Activated CD8-positive, alpha-beta memory T cell treated with anti-CD3 and anti-CD28 coated beads, Interleukin-2, amount 10 ng/mL, durations not matched to agents 7 days and 5 days (primary cell): ENCODE data around the gene CNGB1. TPM values are rescaled to one million over a fixed set of nuclear protein-coding genes. Genes with fewer than 3 reads are reported as not detected.
A peak's percentile ranks its signal among the peaks of the same experiment; 100 is the strongest.

Experiments used
- ATAC-seq: fragments of 150-1000 bp; cut with Tn5 transposase; one replicate; pipeline ENCODE4 v1.10.0; 2021; ENCODE audit warnings: moderate library complexity
- CTCF ChIA-PET: fragments of 350-600 bp; sonication (Branson Sonifier 250); formaldehyde crosslinking; loops from one replicate; lab custom pipeline; 2021; ENCODE audit warnings: antibody characterized with exemption; lab: Charles Lee
- DNase-seq: peaks from one replicate; pipeline ENCODE4 v3.0.0-alpha.2; 2020
- H3K27ac Mint-ChIP-seq: one replicate; pipeline ENCODE4 v1.8.0; 2021; ENCODE audit warnings: mild to moderate bottlenecking, mixed read lengths
- H3K27me3 Mint-ChIP-seq: one replicate; pipeline ENCODE4 v1.8.0; 2021; ENCODE audit warnings: mixed read lengths
- H3K36me3 Mint-ChIP-seq: one replicate; pipeline ENCODE4 v1.8.0; 2021; ENCODE audit warnings: mild to moderate bottlenecking, mixed read lengths
- H3K4me1 Mint-ChIP-seq: one replicate; pipeline ENCODE4 v1.8.0; 2021; ENCODE audit warnings: mixed read lengths
- H3K4me3 Mint-ChIP-seq: one replicate; pipeline ENCODE4 v1.8.0; 2021; ENCODE audit warnings: mild to moderate bottlenecking, moderate library complexity, mixed read lengths
- H3K9me3 Mint-ChIP-seq: one replicate; pipeline ENCODE4 v1.8.0; 2022; ENCODE audit warnings: low read depth, mixed read lengths
- total RNA-seq, 2 experiments: library from RNA; stranded (reverse); gene quantifications; one replicate each; pipeline ENCODE4 v1.2.3, GENCODE V29; 2021

Gene CNGB1
- total RNA-seq, 2 experiments from 2014 or later, result not detected

DNA sequence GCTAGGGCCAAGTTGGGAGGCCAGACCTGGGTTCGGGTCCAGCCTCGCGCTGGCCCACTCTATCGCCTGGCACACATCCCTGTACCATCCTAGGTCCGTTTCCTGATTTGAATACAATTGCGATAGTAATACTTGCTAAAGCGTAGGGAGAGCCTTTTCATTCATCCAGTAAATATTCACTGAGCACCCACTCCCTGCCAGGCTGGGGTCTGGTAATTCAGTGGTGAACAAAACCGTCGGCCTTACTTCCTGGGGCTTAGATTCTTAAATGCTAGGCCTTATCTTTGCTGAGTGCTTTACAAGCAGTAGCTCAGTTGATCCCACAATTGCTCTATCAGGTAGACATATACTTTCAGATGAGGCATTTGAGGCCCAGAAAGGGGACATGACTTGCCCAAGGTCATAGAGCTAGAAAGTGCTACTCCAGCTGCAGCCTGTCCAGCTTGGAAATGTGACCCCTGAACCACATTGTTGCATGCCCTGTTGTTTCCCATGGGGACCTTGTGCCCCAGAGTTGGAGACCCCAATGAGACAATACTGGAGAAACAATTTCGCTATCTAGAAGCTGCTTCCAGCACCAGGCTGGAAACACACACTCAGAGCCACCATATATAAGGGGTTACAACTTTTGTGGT lies 31.0 kb upstream of the CNGB1 start:
- Mint-ChIP-seq H3K27ac (peak overlapping the region; percentile 93), H3K36me3 (peaks cover 33% of the 10 kb centered on the region), H3K27me3 (no peaks in the 10 kb centered on the region), H3K4me3 (peak overlapping the region; percentile 92), H3K9me3 (no peaks in the 10 kb centered on the region), H3K4me1 (peaks cover 53% of the 10 kb centered on the region)
- DNase-seq (no peak), ATAC-seq (no peak)
- CTCF ChIA-PET, result interaction anchor here (0.9 to 5.7 kb wide), 7 partner anchors 12 to 425 kb away, joined by 3 to 64 read pairs (median 5); no protein-coding TSS in a partner anchor

DNA sequence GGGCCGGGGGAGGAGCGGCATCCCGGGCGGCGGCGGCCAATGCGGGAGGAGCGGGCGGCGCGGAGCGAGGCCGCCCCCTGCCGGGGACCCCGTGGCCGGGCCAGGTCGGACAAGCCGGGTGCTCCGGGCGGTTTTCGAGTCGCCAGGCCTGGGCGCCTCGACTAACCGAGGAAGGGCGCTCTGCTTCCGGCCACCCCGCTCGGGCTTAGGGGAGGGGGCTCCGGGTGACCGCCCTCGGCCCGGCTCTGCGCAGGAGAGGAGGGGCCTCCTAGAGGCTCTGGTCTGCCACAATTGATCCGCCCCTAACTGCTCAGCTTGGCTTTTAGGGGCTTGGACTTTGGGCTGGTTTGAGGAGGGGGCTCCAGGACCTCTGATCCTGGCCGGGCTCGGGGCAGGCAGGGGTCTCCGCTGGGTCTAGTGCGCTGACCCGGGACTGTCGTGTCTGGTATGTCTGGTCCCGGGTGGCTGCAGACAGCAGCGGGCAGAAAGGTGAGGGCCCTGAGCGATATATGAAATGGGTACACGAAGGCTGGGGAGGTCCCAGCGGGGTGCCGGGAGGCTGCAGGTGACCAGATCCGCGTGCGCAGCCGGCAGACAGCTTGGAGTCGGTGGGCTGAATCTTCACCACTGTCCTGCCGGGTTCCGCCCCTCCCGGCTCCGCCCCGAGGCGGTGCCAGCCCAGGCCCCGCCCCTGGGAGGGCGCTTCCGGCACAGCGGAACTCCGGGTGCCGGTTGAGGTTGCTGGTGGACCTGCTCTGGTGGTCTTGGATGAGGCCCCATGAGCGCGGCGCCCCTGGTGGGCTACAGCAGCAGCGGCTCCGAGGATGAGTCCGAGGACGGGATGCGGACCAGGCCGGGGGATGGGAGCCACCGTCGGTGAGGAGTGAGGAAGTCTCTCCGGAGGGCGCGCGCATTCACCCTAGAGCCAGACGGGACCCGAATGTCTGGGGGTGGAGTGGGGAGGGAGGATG lies 30.1 kb upstream of the CNGB1 start, which contains the start of gene USB1:
Gene USB1, plus strand, starts transcription at position 702 of the 971 bp plus-strand sequence. Its CDS starts 77 bp downstream, at position 779.
- ATAC-seq, result peak; percentile 77

DNA sequence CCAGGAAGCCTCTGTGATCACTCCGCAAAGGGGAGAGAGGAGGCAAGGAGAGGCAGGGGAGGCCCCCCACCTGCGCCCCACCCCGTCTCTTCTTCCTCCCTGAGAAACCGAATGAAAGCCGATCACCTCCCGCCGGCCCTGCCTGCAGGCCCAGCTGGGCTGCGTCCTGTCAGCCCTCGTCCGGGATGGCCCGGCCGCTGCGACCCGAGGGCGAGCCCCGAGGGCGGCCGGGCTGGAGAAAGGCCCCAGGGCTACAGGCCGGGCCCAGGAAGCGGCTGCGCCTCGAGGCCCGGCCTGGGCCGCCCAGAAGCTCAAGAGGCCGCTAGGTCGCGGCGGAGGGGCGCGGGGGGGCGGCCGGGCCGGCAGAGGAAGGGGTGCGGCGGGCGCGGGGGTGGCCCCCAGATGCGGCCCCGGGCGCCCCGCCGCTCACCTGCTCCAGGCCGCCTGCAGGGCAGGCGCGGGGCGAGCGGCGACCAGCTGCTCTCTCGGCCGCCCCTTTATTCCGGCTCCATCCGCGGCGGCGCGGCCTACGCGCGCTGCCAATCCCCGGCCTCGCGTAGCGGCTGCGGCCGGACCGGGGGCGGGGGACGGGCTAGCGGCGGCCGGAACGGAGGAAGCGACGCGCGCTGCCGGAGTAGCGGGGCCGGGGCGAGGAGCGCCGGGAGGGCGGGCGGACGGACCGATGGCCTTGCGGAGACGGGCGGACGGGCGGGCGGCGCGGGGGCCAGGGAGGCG lies 29.2 kb upstream of the CNGB1 start, which contains the start of gene ZNF319:
Gene ZNF319, minus strand, starts transcription at position 702 of the 735 bp plus-strand sequence. CDS start 2,407 bp downstream, outside the sequence.
- CTCF ChIA-PET, result interaction anchor here (0.8 to 5.7 kb wide), 14 partner anchors 9 to 462 kb away, joined by 3 to 64 read pairs (median 4); partner anchors contain the start of gene CFAP20
- ATAC-seq, result peak; percentile 20
- H3K4me1 Mint-ChIP-seq, result peaks cover 64% of the 10 kb centered on the region
- H3K27me3 Mint-ChIP-seq, result no peaks in the 10 kb centered on the region
- H3K36me3 Mint-ChIP-seq, result peaks cover 30% of the 10 kb centered on the region
- no peaks in the 10 kb centered on the region for H3K9me3 Mint-ChIP-seq
- peak within 1 kb of the TSS; percentile 92 for H3K4me3 Mint-ChIP-seq
- peak; percentile 55 for DNase-seq
- peak within 1 kb of the TSS; percentile 95 for H3K27ac Mint-ChIP-seq

More for the DNA sequence above, 30.1 kb upstream of the CNGB1 start, which contains the start of gene USB1:
- peaks cover 32% of the 10 kb centered on the region for H3K36me3 Mint-ChIP-seq
- H3K9me3 Mint-ChIP-seq, result no peaks in the 10 kb centered on the region
- peak within 1 kb of the TSS; percentile 92 for H3K4me3 Mint-ChIP-seq
- no peaks in the 10 kb centered on the region for H3K27me3 Mint-ChIP-seq
- peak within 1 kb of the TSS; percentile 93 for H3K27ac Mint-ChIP-seq
- CTCF ChIA-PET, result interaction anchor here (0.7 to 5.7 kb wide), 13 partner anchors 12 to 424 kb away, joined by 3 to 64 read pairs (median 4); no protein-coding TSS in a partner anchor
- peaks cover 56% of the 10 kb centered on the region for H3K4me1 Mint-ChIP-seq
- DNase-seq, result peak; percentile 89

DNA sequence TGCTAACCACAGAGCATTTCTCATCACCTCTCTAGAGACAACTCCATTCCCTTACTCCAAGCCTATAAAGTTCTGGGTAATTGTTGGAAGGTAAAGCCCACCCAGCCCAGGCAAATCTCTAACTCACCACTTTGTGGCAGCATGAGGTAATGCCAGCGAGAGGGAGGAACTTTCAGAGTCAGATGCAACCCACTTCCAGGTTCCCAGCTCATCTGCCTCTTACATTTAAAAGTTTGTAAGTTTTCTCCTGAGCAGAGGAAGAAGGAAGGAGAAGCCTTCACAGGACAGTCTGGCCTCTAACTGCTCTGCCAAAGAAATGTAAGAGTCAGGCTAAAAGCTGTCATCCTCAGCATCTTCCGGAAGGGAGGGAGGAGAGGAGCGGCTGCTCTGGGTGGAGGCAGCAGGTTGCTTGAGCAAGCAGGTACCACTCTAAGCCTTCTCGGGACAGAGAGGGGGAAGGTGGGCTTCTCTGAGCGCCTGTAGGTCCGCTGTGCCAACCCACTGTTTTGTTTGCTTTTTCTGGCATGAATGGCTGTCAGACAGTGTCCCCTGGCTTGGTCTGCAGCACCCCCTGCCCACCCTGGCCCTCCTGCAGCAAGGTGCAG lies 28.5 kb upstream of the CNGB1 start:
- H3K36me3 Mint-ChIP-seq, result peaks cover 26% of the 10 kb centered on the region
- H3K27ac Mint-ChIP-seq, result peak overlapping the region; percentile 95
- DNase-seq, result peak; percentile 67
- CTCF ChIA-PET, result interaction anchor here (0.8 to 5.7 kb wide), 13 partner anchors 10 to 462 kb away, joined by 3 to 64 read pairs (median 4); partner anchors contain the start of genes CFAP20, GINS3 and MMP15
- peaks cover 66% of the 10 kb centered on the region for H3K4me1 Mint-ChIP-seq
- no peak for ATAC-seq
- no peaks in the 10 kb centered on the region for H3K27me3 Mint-ChIP-seq
- H3K4me3 Mint-ChIP-seq, result peak overlapping the region; percentile 83
- no peaks in the 10 kb centered on the region for H3K9me3 Mint-ChIP-seq

DNA sequence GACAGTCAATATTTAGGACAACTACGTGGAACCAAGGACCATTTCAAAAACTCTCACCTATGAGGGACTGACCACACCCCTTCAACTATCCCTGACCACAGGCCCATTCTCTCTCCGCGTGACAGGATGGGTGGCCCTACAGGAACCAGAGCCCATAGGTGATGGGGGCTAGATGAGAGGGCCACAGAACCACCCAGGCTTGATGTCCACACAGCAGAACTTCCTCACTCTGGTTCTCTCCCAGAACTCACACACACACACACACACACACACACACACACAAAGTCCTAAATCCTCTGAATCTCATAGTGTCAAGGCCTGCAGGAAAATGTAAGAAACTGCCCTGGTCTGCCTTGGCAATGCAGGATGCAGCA lies 28.1 kb upstream of the CNGB1 start:
- CTCF ChIA-PET, result interaction anchor here (0.9 to 5.7 kb wide), 8 partner anchors 12 to 408 kb away, joined by 3 to 64 read pairs (median 6); partner anchors contain the start of genes CFAP20, GINS3 and MMP15
- peak overlapping the region; percentile 95 for H3K27ac Mint-ChIP-seq
- peaks cover 24% of the 10 kb centered on the region for H3K36me3 Mint-ChIP-seq
- peaks cover 68% of the 10 kb centered on the region for H3K4me1 Mint-ChIP-seq
- DNase-seq (peak; percentile 55), ATAC-seq (no peak)
- no peaks in the 10 kb centered on the region for H3K9me3 Mint-ChIP-seq
- no peaks in the 10 kb centered on the region for H3K27me3 Mint-ChIP-seq
- peak overlapping the region; percentile 83 for H3K4me3 Mint-ChIP-seq

DNA sequence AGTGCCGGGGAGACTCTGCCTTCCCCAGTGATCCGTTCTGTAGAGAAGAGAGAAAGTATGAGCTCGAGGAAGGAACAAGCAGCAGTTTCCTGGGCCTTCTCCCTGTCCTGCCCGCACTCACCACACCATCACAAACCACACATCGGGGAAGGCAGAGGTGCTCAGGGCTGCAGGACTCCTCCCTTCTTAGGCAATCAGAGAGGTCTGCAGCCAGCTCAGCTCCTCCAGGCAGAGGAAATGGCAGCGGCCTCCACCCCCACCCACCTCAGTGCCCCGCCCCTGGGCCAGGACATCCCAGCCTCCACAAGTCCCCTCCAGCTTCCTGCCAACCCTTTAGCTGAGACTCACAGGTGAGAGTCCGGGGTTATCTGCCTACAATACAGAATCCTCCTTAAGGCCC lies 27.6 kb upstream of the CNGB1 start:
- DNase-seq (peak; percentile 93), ATAC-seq (peak; percentile 43)
- CTCF ChIA-PET, result interaction anchor here (0.9 to 5.7 kb wide), 5 partner anchors 11 to 394 kb away, joined by 3 to 64 read pairs (median 15); partner anchors contain the start of genes GINS3 and MMP15
- Mint-ChIP-seq H3K36me3 (peaks cover 21% of the 10 kb centered on the region), H3K4me3 (peak overlapping the region; percentile 83), H3K4me1 (peaks cover 64% of the 10 kb centered on the region), H3K27ac (peak overlapping the region; percentile 95), H3K27me3 (no peaks in the 10 kb centered on the region), H3K9me3 (no peaks in the 10 kb centered on the region)

DNA sequence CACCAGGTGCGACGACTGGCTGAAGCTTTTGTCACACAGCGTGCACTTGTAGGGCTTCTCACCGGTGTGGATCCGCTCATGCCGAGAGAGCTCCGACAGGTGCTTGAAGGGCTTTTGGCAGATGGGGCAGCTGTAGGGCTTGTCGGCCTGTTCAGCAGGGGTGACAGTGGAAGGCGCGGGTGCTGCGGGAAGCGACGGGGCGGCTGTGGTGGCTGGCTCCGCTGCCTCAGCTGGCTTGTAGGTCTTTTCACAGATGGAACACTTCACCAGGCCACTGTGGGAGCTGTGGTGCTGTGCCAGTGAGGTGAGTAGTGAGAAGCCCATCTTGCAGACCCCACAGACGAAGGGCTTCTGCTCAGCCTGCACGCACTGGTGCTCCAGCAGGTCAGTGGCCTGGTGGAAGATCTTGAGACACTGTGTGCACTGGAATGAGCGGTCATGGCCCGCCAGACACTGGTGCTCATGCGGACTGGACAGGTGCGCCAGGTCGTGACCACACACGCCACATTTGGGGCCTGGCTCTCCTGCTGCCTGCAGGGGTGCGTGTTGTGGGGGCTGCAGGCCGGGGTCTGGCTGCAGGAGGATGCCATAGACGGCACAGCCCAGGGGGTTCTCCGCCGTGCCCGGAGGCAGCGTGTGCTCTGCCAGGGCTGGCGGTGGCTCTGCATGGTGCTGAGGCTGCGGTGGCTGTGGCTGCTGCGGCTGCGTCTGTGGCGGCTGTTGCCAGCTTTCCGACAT lies 26.8 kb upstream of the CNGB1 start:
- peaks cover 58% of the 10 kb centered on the region for H3K4me1 Mint-ChIP-seq
- H3K36me3 Mint-ChIP-seq, result peaks cover 19% of the 10 kb centered on the region
- H3K27me3 Mint-ChIP-seq, result no peaks in the 10 kb centered on the region
- H3K27ac Mint-ChIP-seq, result peak overlapping the region; percentile 95
- DNase-seq, result no peak
- peak overlapping the region; percentile 83 for H3K4me3 Mint-ChIP-seq
- ATAC-seq, result no peak
- CTCF ChIA-PET, result interaction anchor here (5.0 to 5.7 kb wide), 2 partner anchors 10 to 97 kb away, joined by 34 to 64 read pairs; no protein-coding TSS in a partner anchor
- no peaks in the 10 kb centered on the region for H3K9me3 Mint-ChIP-seq

DNA sequence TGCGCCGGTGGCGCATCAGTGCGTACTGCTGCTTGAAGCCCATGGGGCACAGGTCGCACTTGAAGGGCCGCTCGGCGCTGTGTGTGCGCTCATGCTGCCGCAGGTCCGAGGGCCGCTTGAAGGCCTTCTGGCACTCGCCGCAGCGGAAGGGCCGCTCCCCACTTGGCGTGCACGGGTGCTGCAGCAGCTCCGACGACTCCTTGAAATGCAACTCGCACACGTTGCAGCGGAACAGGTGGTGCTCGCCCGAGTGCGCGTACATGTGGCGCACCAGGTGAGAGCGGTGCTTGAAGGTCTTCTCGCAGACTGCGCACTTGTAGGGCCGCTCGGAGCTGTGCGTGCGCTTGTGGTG lies 26.2 kb upstream of the CNGB1 start:
- ATAC-seq (no peak), DNase-seq (no peak)
- no peaks in the 10 kb centered on the region for H3K9me3 Mint-ChIP-seq
- H3K27me3 Mint-ChIP-seq, result no peaks in the 10 kb centered on the region
- CTCF ChIA-PET, result interaction anchor here (5.7 kb wide), 1 partner anchor 97 kb away, joined by 64 read pairs; no protein-coding TSS in a partner anchor
- no peak overlapping the region for H3K4me3 Mint-ChIP-seq
- peaks cover 19% of the 10 kb centered on the region for H3K36me3 Mint-ChIP-seq
- H3K27ac Mint-ChIP-seq, result no peak overlapping the region
- H3K4me1 Mint-ChIP-seq, result peaks cover 53% of the 10 kb centered on the region

DNA sequence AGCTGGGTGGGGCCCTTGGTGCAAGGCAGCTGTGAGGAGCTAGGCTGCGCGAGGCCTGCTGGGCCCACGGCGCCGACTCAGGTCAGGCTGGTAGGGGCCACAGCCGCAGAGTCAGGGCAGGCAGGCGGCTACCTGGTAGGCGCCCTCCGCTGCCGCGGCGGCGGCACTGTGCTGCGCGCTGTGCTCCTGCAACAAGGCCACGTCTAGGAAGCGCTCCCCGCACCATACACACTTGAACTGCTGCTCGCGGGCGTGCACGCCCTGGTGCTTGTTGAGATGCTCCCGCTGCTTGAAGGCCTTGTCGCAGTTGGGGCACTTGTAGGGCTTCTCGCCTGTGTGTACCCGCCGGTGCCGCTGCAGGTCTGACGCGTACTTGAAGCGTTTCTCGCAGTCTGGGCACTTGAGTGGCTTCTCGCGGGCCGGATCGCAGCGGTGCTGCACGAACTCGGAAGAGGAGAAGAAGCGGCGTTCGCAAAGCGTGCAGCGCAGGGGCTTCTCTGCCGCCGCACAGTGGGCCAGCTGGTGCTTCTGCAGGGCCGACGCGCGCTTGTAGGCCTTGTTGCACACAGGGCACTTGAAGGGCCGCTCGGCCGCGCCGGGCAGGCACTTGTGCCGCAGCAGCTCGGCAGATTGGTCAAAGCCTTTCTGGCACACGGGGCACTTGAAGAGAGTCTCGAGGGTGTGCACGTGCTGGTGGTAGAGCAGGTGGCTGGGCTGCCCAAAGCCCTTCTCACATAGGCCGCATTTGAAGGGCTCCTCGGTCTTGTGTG lies 25.7 kb upstream of the CNGB1 start:
- CTCF ChIA-PET, result interaction anchor here (1.4 to 5.7 kb wide), 2 partner anchors 96 to 97 kb away, joined by 4 to 64 read pairs; no protein-coding TSS in a partner anchor
- DNase-seq, result no peak
- no peak for ATAC-seq
- Mint-ChIP-seq H3K27me3 (no peaks in the 10 kb centered on the region), H3K9me3 (no peaks in the 10 kb centered on the region), H3K4me3 (no peak overlapping the region), H3K27ac (no peak overlapping the region), H3K4me1 (peaks cover 47% of the 10 kb centered on the region), H3K36me3 (peaks cover 19% of the 10 kb centered on the region)

DNA sequence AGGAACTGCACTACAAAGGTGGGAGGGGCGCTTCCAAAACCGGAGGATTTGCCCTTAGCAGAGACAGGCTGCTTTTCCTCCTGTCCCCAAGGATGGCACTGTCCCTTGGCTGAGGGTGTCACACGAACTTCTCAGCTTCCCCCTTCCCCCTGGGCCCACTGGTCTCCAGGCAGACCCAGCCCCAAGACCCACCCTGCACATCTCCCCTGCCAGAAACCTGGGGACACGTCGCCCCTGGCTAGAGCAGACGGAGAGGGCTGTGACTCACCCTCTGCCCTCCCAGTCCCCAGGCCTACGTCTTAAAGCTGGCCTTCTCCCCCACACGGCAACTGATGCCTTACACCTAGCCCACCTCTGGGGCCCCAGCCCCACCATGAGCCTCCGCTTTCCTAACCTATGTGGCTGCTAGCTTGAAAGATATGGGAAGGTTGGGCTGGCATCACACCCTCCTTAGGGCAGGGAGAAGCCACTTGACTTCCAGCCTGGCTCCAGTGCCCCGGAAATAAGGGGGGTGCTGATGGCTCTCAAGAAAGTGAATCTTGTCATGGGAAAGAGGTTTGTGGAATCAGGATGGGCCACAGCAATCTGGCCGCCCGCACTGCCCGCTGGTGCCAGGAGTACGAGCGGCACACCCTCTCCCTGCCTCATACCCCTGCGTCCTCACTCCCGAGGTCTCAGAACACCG lies 24.9 kb upstream of the CNGB1 start:
- CTCF ChIA-PET, result interaction anchor here (0.7 to 1.4 kb wide), 2 partner anchors 90 to 96 kb away, joined by 3 to 4 read pairs; no protein-coding TSS in a partner anchor
- no peak overlapping the region for H3K4me3 Mint-ChIP-seq
- no peaks in the 10 kb centered on the region for H3K27me3 Mint-ChIP-seq
- H3K4me1 Mint-ChIP-seq, result peaks cover 46% of the 10 kb centered on the region
- peaks cover 19% of the 10 kb centered on the region for H3K36me3 Mint-ChIP-seq
- DNase-seq, result no peak
- no peaks in the 10 kb centered on the region for H3K9me3 Mint-ChIP-seq
- ATAC-seq, result no peak
- H3K27ac Mint-ChIP-seq, result no peak overlapping the region
